HepG2 (cell line): ENCODE data around the gene NBPF11.
"Not testable (repeated sequence)": the region's sequence is repeated elsewhere in the genome, so short reads cannot be mapped to it uniquely, and the experiment has no call there.

Source experiments
- EZH2 ChIP-seq: conservative IDR thresholded peaks from 2 replicates; pipeline ENCODE4 v1.6.1; 2012; ENCODE audit warnings: mild to moderate bottlenecking, low read depth, low read length, moderate library complexity
- KLF13 ChIP-seq: sonication (generic); formaldehyde crosslinking; IDR thresholded peaks from 2 replicates; pipeline ENCODE4 v1.4.0; 2020; ENCODE audit warnings: mild to moderate bottlenecking, missing genetic modification reagents
- SRF ChIP-seq: IDR thresholded peaks from 2 replicates; pipeline ENCODE4 v1.6.1; 2011; ENCODE audit warnings: mild to moderate bottlenecking, low read depth, low read length, moderate library complexity
- TAF15 ChIP-seq: fragments of 200-400 bp; formaldehyde crosslinking; IDR thresholded peaks from one replicate; pipeline ENCODE4 v1.6.1; 2018; ENCODE audit warnings: mild to moderate bottlenecking, low read depth, low read length; ENCODE audit not compliant: poor library complexity, severe bottlenecking
- USF2 ChIP-seq, 2 experiments: sonication (generic) in 1 of 2; formaldehyde crosslinking in 1 of 2; IDR thresholded peaks; 2 replicates each; pipeline versions ENCODE4 v1.5.1 to v1.6.1; 2011 to 2020; ENCODE audit warnings: borderline replicate concordance in 1 of 2, low read depth in 1 of 2, low read length in 1 of 2, mild to moderate bottlenecking in 1 of 2, missing genetic modification reagents in 1 of 2, moderate library complexity in 1 of 2
- ZFP82 ChIP-seq: sonication (generic); formaldehyde crosslinking; IDR thresholded peaks from 2 replicates; pipeline ENCODE4 v1.5.1; 2020; ENCODE audit warnings: mild to moderate bottlenecking, missing genetic modification reagents, borderline replicate concordance
- ZNF138 ChIP-seq: sonication (generic); formaldehyde crosslinking; IDR thresholded peaks from 2 replicates; pipeline ENCODE4 v1.5.0; 2020; ENCODE audit warnings: mild to moderate bottlenecking, low read depth, missing genetic modification reagents
- ZNF282 ChIP-seq: fragments of 450-650 bp; IDR thresholded peaks from 2 replicates; pipeline ENCODE4 v1.6.1; 2018; ENCODE audit not compliant: partially characterized antibody
- ZNF792 ChIP-seq: IDR thresholded peaks from 2 replicates; pipeline ENCODE4 v1.6.1; 2016
- TF ChIP-seq, protein P1 (sequence below): IDR thresholded peaks from 2 replicates; pipeline ENCODE4 v1.4.0; 2020; ENCODE audit warnings: mild to moderate bottlenecking, missing genetic modification reagents
- TF ChIP-seq, protein P2 (sequence below): sonication (generic); formaldehyde crosslinking; IDR thresholded peaks from 2 replicates; pipeline ENCODE4 v1.4.0; 2020; ENCODE audit warnings: mild to moderate bottlenecking, missing genetic modification reagents
- TF ChIP-seq, protein P3 (sequence below): sonication (generic); formaldehyde crosslinking; IDR thresholded peaks from 2 replicates; pipeline ENCODE4 v1.5.0; 2020; ENCODE audit warnings: mild to moderate bottlenecking, missing genetic modification reagents, moderate library complexity
- TF ChIP-seq, protein P4 (sequence below): sonication (generic); formaldehyde crosslinking; IDR thresholded peaks from 2 replicates; pipeline ENCODE4 v1.4.0; 2020; ENCODE audit warnings: mild to moderate bottlenecking, low read depth, missing genetic modification reagents

- not testable (repeated sequence) for TF ChIP-seq SRF; ZFP82; EZH2; TAF15; ZNF282; ZNF792; ZNF138 (CRISPR knock-in tag); USF2 (IDR thresholded peaks at IDR 0.05; ENCODE audit: low read depth, low read length); USF2 (CRISPR knock-in tag; IDR thresholded peaks at IDR 0.05; ENCODE audit: borderline replicate concordance); KLF13 (CRISPR knock-in tag)
- TF ChIP-seq, protein P1, sequence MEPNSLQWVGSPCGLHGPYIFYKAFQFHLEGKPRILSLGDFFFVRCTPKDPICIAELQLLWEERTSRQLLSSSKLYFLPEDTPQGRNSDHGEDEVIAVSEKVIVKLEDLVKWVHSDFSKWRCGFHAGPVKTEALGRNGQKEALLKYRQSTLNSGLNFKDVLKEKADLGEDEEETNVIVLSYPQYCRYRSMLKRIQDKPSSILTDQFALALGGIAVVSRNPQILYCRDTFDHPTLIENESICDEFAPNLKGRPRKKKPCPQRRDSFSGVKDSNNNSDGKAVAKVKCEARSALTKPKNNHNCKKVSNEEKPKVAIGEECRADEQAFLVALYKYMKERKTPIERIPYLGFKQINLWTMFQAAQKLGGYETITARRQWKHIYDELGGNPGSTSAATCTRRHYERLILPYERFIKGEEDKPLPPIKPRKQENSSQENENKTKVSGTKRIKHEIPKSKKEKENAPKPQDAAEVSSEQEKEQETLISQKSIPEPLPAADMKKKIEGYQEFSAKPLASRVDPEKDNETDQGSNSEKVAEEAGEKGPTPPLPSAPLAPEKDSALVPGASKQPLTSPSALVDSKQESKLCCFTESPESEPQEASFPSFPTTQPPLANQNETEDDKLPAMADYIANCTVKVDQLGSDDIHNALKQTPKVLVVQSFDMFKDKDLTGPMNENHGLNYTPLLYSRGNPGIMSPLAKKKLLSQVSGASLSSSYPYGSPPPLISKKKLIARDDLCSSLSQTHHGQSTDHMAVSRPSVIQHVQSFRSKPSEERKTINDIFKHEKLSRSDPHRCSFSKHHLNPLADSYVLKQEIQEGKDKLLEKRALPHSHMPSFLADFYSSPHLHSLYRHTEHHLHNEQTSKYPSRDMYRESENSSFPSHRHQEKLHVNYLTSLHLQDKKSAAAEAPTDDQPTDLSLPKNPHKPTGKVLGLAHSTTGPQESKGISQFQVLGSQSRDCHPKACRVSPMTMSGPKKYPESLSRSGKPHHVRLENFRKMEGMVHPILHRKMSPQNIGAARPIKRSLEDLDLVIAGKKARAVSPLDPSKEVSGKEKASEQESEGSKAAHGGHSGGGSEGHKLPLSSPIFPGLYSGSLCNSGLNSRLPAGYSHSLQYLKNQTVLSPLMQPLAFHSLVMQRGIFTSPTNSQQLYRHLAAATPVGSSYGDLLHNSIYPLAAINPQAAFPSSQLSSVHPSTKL (CRISPR knock-in tag), result not testable (repeated sequence)
- TF ChIP-seq, protein P2, sequence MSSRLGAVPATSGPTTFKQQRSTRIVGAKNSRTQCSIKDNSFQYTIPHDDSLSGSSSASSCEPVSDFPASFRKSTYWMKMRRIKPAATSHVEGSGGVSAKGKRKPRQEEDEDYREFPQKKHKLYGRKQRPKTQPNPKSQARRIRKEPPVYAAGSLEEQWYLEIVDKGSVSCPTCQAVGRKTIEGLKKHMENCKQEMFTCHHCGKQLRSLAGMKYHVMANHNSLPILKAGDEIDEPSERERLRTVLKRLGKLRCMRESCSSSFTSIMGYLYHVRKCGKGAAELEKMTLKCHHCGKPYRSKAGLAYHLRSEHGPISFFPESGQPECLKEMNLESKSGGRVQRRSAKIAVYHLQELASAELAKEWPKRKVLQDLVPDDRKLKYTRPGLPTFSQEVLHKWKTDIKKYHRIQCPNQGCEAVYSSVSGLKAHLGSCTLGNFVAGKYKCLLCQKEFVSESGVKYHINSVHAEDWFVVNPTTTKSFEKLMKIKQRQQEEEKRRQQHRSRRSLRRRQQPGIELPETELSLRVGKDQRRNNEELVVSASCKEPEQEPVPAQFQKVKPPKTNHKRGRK (CRISPR knock-in tag), result not testable (repeated sequence)
- TF ChIP-seq, protein P3, sequence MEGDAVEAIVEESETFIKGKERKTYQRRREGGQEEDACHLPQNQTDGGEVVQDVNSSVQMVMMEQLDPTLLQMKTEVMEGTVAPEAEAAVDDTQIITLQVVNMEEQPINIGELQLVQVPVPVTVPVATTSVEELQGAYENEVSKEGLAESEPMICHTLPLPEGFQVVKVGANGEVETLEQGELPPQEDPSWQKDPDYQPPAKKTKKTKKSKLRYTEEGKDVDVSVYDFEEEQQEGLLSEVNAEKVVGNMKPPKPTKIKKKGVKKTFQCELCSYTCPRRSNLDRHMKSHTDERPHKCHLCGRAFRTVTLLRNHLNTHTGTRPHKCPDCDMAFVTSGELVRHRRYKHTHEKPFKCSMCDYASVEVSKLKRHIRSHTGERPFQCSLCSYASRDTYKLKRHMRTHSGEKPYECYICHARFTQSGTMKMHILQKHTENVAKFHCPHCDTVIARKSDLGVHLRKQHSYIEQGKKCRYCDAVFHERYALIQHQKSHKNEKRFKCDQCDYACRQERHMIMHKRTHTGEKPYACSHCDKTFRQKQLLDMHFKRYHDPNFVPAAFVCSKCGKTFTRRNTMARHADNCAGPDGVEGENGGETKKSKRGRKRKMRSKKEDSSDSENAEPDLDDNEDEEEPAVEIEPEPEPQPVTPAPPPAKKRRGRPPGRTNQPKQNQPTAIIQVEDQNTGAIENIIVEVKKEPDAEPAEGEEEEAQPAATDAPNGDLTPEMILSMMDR (CRISPR knock-in tag), result not testable (repeated sequence)
- TF ChIP-seq, protein P4, sequence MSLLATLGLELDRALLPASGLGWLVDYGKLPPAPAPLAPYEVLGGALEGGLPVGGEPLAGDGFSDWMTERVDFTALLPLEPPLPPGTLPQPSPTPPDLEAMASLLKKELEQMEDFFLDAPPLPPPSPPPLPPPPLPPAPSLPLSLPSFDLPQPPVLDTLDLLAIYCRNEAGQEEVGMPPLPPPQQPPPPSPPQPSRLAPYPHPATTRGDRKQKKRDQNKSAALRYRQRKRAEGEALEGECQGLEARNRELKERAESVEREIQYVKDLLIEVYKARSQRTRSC (CRISPR knock-in tag), result not testable (repeated sequence)
Observed at GRCh38 chr1:148143223-148143622, 8.9 kb downstream of the NBPF11 start.
